ENCODE results near the gene PLPP1.
A peak's percentile ranks its signal among the peaks of the same experiment; 100 is the strongest.
"Not testable (repeated sequence)": the region's sequence is repeated elsewhere in the genome, so short reads cannot be mapped to it uniquely, and the experiment has no call there.

Gene PLPP1

DNA sequence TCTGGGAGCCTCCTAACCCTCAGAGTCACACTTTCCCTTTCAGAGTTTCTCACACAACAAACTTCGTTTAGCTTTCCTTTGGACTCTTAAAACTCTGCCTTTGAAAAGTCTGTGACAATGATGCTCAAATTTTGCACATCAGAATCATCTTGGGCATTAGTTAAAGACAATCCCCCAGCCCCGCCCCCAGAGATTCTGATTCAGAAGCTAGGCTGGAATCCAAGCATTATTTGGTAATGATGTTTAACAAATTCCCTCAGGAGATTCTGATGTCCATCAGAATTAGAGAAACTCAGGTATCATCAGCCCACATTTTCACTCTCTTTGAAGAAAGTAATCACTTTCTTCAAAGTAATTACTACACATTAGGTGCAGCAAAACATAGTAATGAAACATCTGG lies 9.6 kb upstream of the PLPP1 start:
- DNase-seq = peak; percentile 29

GRCh38 chr5:55541056-55541635 lies 6.4 kb upstream of the PLPP1 start:
- DNase-seq = no peak

DNA sequence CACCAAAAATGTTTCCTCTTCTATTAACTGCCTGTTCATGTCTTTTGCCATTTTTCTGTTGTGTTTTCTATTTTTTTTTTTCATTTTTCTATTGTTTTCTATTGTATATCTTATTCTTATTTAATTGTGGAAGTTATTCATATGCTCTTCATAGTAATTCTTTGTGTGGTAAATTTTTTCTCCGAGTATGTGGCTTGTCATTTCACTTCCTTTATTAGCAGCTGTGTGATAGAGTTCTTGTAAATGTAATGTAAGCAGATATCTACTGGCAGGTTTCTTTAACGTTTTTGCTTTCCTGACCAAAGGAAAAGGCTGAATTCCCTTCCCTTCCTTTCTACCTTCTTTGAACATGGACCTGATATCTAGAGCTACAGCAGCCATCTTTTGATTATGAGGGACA lies 5.8 kb upstream of the PLPP1 start:
- no peak for DNase-seq

- peak; percentile 47 for DNase-seq
Measured at GRCh38 chr5:55540024-55540423, 5.3 kb upstream of the PLPP1 start.

DNA sequence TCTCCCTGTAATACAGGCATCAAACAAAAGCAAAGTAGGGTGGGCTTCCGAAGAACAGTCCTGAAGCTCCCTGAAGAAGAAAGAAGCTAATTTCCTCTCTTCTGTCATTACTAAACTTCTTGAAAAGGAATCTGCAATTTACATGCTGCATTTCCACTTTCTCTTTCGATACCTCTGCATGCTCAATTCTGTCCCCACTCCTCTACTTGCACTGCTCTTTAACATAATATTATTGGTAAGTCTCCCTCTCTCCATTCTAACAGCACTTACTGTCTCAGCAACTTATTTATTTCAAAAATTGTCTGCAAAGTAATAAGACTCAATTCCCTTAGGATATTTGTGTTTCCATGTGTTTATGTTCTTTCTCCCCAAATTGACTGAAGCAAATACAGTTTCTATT lies 3.9 kb upstream of the PLPP1 start:
- no peak for DNase-seq

DNA sequence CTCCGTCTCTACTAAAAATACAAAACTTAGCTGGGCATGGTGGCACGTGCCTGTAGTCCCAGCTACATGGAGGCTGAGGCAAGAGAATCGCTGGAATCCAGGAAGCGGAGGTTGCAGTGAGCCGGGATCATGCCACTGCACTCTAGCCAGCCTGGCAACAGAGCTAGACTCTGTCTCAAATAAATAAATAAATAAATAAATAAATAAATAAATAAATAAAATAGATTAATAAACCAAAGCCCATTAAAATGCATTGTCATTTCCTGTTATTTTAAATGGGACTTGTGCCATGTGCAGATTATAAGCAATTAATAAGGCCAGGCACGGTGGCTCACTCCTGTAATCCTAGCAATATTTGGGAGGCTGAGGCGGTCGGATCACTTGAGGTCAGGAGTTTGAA lies 2.6 kb upstream of the PLPP1 start:
- not testable (repeated sequence) for DNase-seq

- DNase-seq = no peak
Measured at GRCh38 chr5:55535199-55535905, 588 bp upstream of the PLPP1 start.

DNA sequence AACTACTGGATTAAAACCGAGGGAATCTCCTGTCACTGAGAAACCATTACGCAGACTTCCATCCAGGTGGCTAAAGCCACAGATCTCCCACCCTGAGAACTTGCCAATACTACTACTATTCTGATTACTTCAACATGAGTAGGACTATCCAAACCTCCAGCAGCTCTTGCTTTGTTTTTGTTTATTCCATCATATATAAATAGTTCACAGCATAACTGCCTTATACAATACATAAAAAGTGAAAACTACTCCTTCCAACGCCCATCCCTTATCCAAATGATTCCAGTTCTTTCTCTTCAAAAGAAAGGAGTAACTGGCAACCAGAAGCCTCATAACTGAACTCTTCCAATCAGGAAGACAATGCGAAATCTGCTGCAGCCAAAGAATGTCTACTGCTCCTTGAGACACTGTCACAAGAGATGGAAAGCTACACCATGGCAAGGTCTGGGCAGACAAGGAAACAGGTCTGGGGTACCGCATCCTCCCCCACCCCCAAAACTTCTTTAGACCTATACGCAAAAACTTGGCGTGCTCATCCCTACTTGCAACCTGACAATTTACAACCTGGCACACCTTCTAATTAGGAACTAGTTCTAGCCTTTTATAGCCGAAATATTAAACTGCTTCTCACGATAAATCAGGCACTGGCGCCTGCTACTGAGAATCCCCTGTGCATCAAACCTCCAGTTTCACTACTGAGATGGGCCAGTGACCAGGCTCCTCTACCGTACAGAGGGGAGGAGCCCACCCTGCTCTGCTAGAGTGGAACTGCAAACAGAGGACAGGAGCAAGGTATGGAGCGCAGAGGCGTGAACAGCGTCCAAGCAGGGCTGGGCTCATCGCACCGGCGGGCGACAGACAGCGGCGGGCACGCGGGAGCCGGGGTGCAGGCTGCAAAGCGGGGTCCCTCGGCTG lies 986 bp downstream of the PLPP1 start:
- DNase-seq = peak; percentile 40

- DNase-seq = no peak
Measured at GRCh38 chr5:55530669-55531068, 4.1 kb downstream of the PLPP1 start.

DNA sequence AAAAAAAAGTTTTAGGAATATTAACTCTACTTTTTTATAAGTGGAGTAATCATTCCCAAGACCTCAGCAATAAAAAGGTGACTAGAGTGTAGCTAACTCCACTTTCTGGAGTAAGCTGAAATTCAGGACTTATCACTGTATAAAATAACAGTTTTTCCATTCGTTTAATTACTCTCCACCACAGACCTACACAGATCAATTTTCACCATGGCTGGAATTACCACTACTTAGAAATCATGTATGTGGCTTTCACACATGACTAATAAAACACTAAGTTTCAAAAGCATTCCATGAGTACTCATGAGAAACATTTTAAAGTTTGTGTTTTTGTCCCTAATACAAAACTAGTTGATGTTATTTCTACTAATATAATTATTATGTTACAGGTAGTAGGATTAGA lies 9.9 kb downstream of the PLPP1 start:
- no peak for DNase-seq

- no peak for DNase-seq
Measured at GRCh38 chr5:55523293-55523692, 11.5 kb downstream of the PLPP1 start.

GRCh38 chr5:55521881-55522280 lies 12.9 kb downstream of the PLPP1 start:
- no peak for DNase-seq

GRCh38 chr5:55520117-55520839 lies 14.5 kb downstream of the PLPP1 start:
- no peak for DNase-seq

DNA sequence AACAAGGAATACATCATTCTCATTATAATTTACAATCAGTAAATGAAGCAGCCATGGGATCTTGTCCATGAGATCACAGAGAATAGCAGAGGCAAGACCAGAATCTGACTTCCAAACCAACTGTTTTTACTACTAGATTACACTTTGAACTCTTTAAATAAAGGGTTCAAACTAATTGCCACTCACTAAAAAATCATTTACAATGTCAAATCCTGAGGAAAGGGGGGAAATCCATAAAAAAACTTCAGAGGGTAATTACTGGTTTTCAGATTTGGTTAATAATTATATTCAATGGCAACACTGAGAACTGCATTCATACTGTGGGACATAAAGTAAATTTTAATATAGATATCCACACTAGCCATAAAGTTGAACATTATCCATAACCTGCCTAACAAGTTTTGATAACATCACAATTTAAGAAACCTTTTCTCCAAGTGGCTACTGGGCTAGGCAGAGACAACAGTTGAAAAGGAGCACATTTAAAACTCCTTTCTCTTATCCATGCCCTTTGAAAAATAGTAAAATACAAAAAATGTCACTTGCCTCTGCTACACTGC lies 15.9 kb downstream of the PLPP1 start:
- DNase-seq = no peak

- no peak for DNase-seq
Measured at GRCh38 chr5:55517804-55518203, 17.0 kb downstream of the PLPP1 start.

DNA sequence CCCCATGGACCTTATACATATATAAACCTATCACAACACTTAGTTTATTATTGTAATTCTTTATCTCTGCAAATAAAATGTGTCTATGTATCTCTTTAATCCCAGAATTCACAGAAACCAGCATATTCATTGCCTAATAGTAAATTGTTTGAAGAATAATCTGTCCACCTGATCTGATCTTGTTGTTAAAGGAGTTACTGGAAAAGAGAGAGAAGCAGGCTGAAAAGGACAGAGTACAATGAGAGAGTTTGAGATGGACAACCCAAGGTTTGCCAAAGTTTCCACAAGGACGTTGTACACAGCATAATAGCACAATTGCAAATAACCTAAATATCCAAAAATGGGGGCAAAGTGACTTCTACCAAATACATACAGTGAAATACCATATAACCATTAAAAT lies 23.8 kb downstream of the PLPP1 start:
- DNase-seq = no peak

- no peak for DNase-seq
Measured at GRCh38 chr5:55510523-55510880, 24.3 kb downstream of the PLPP1 start.

DNA sequence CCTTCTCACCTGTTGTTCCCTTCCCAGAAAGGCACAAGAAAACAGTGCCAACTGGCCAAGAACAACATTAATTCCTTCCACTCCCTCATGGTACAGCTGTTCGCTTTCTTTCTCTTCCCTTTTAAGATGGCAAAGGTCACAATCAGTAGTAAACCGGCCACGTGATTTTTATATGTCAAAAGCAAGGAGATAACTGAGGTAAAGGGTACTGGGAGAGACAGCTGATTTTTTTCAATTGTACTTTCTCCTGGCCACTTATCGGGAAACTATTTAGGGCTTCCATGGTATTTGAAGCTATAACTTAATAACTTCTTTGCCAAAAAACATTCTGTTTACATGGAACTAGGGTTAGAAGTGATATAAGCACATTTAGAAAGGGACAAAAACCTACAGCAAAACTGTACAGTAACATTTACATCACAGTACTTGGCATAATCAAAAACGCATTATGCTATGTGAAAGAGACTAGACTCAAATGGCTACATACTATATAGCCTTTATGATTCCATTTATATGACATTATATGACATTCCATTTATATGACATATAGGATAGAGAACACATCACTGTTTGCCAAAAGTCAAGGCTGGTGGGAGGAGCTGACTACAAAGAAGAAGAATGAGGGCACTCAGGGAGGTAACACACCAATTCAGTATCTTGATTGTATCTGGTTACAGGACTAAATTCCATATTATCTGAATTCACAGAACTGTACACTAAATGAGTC lies 24.8 kb downstream of the PLPP1 start:
- DNase-seq = peak; percentile 44

GRCh38 chr5:55509097-55509496 lies 25.7 kb downstream of the PLPP1 start:
- DNase-seq = no peak

DNA sequence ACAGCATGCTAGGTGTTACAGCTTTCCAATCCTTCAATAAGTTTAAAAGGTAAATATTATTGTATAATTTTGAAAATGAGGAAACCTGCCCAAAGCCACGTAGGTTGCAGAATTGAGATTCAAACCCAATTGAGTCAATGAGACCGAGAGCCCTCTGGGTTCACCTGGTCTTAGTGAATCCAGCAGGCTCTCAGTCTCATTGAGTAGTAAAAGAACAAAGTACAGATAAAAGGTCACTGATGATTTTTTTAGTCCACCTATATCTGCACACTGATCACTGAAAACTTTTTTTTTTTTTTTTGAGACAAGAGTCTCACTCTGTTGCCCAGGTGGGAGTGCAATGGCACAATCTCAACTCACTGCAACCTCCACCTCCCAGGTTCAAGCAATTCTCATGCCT lies 27.2 kb downstream of the PLPP1 start:
- DNase-seq = no peak

- not testable (repeated sequence) for DNase-seq
Measured at GRCh38 chr5:55505711-55506110, 29.1 kb downstream of the PLPP1 start.

DNA sequence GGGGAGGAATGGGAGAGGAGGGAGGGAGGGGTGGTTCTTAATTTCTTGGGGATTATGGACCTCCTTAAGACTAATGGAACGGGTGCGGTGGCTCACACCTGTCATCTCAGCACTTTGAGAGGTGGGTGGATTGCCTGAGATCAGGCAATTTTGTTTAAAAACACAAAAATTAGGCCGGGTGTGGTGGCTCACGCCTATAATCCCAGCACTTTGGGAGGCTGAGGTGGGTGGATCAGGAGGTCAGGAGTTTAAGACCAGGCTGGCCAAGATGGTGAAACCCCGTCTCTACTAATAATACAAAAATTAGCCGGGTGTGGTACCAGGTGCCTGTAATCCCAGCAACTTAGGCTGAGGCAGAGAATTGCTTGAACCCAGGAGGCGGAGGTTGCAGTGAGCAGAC lies 30.8 kb downstream of the PLPP1 start:
- DNase-seq = not testable (repeated sequence)

Data from fibroblast of skin of abdomen (primary cell).